B cell (primary cell): ENCODE measurements around the gene HOXB6.

Experiments
- CTCF ChIP-seq: fragments of 200-600 bp; IDR thresholded peaks from one replicate; pipeline ENCODE4 v1.8.0; 2022; ENCODE audit warnings: antibody characterized with exemption, mild to moderate bottlenecking
- EZH2 ChIP-seq: IDR thresholded peaks from 2 replicates; pipeline ENCODE4 v1.6.1; 2012; ENCODE audit warnings: borderline replicate concordance, low read depth, mild to moderate bottlenecking, moderate library complexity, low read length; ENCODE audit not compliant: insufficient read depth, poor library complexity, severe bottlenecking

- TF ChIP-seq CTCF, result no peak
- TF ChIP-seq EZH2, result no peak
Observed at GRCh38 chr17:48546137-48546923, 58.5 kb downstream of the HOXB6 start.
